GM19397 (cell line): Measurements from ENCODE around the gene ACADS.
A peak's percentile ranks its signal among the peaks of the same experiment; 100 is the strongest.

ENCODE experiments used
- ATAC-seq: cut with Tn5 transposase; IDR thresholded peaks from one replicate; pipeline ENCODE4 v1.9.1; 2021; ENCODE audit warnings: mild to moderate bottlenecking, moderate library complexity; ENCODE audit not compliant: unreplicated experiment

ACADS gene, protein sequence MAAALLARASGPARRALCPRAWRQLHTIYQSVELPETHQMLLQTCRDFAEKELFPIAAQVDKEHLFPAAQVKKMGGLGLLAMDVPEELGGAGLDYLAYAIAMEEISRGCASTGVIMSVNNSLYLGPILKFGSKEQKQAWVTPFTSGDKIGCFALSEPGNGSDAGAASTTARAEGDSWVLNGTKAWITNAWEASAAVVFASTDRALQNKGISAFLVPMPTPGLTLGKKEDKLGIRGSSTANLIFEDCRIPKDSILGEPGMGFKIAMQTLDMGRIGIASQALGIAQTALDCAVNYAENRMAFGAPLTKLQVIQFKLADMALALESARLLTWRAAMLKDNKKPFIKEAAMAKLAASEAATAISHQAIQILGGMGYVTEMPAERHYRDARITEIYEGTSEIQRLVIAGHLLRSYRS

DNA sequence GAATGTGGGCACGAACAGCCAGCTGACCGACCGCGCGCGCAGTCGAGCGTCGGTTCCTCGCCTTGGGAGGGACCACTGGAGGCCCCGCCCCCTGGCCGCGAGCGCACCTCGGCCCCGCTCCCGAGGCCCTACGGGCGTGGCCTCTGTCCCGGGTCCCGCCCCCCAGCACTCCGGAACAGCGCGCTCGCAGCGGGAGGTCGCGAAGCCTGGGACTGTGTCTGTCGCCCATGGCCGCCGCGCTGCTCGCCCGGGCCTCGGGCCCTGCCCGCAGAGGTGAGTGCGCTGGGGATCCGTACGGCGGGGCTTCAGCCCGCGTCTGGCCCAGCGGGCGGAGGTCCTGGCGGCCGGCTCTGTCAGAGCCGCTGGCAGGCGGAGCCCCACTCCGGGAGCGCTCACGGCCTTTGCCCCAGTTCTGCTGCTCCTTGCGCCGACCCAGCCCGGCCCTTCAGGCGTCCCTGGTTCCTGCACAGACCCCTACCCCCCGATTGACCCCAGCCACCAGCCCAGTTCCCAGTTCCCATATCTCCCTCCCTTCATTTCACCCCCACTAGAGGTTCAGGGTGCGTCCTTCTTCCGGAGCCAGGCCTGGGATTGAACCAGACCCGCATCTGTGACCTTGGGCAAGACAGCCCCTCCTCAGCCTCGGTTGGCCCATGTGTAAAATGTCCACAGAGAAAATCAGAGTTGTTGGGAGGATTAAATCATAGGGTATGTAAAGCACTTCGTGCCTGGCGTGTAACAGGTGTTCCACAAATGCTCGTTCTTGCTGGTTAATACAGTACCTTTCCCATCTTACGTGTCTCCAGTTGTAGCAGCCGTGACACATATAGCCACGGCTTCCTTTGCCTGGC, at the start of gene ACADS:
TSS of gene ACADS (plus strand) at position 168 of the 851 bp plus-strand sequence. CDS start at position 228, 60 bp downstream.
- ATAC-seq = peak; percentile 95

DNA sequence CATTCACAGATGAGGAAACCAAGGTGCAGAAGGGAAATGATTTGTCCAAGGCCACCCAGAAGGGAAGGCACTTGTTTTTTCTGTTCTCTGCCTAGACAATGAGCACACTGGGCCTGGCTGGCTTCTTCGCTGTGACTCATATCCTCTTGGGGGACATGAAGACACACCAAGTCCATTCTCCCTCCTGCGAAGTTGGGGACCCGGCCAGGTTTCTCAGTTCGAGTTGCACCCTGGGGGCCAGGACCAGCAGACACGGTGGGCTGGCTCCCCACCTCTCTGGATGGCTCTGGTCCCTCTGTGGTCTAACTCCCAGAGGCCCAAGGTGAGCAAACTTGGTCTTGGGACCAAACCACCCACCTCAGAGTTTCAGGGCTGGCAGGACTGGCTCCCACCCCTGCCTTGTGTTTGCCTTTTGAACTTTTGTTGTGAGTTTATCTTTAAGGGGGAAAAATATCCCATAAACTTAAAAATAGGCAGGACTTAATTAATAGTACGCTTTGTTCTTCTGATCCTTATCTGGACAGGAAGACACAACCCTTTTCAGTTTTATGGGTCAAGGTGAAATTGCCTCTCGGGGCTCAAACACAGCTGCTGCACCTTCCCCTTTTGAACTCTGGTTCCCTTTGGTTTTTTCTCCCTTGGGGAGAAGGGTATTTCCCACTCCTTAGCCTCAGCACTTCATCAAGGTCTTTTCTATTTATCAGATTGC, 47.7 kb upstream of the ACADS start:
- peak; percentile 47 for ATAC-seq

DNA sequence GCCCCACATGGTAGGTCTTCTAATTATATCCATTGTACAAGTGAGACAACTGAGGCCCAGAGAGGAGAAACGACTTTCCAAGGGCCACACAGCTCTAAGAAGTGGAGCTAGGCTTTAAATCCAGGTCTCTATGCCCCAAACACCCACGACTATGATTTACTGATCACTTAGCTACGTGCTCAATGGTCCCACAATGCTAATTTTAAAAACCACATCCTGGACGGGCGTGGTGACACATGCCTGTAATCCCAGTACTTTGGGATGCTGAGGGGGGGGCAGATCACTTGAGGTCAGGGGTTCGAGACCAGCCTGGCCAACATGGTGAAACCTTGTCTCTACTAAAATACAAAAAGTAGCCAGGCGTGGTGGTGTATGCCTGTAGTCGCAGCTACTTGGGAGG, 47.1 kb upstream of the ACADS start:
- no peak for ATAC-seq

DNA sequence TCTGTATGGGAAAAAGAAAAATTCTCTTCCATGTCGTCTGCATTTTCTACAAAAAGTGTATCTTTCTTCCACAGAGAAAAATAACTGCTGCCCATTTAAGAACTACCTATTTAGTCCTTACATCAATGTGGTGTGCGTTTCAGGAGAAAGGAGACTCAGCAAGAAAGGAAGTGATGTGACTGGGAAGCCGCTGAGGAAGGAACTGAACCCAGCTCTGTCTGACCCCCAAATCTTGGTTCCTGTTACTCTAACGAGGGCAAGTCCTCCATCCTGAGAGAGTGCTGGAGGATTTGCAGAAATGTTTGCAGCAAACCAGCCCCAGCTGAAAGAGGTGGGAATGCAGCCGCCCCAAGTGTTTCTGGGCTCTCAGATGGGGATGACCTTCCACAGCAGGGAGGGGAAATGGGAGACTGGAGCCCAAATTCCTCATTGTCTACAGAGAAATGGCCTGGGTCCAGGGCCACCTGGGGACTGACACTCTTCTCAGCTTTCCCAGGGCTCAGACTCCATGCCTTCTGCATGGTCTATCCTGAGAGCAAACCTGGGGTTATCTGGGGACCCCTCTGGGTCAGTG, 45.4 kb upstream of the ACADS start:
- no peak for ATAC-seq

DNA sequence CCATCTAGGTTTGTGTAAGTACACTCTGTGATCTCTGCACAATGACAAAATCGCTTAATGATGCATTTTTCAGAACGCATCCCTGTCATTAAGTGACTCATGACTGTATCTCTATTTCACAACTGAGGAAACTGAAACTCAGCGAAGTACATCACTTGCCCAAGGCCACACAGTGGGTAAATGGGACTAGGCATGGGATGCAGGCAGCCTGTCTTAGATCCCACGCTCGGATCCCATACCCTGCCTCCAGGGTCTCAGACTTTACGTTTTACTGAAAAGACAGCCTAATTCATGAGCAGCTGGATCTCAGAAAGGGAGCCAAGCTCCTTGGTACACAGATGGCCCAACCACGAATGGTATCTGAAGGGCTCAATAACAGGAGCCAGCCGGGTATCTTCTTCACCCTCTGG, 41.1 kb upstream of the ACADS start:
- ATAC-seq = no peak

DNA sequence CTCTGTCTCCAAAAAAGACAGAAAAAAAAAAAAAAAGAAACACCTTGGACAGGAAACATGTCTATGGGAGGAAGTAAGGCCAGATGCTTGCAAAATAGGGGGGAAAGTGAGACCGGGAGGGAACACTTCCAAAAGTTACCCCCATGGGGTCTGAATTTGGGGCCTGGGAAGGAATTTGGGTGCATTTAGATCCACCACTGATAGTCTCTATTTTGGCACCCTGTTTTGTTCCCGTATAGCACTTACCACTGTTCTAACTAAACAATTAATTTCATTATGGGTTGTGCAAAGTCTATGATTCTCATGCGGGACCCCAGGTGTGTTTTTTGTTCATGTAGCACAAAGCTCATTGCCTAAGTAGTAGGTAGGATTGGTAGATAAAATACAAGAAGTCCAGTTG, 40.1 kb upstream of the ACADS start:
- ATAC-seq = no peak

DNA sequence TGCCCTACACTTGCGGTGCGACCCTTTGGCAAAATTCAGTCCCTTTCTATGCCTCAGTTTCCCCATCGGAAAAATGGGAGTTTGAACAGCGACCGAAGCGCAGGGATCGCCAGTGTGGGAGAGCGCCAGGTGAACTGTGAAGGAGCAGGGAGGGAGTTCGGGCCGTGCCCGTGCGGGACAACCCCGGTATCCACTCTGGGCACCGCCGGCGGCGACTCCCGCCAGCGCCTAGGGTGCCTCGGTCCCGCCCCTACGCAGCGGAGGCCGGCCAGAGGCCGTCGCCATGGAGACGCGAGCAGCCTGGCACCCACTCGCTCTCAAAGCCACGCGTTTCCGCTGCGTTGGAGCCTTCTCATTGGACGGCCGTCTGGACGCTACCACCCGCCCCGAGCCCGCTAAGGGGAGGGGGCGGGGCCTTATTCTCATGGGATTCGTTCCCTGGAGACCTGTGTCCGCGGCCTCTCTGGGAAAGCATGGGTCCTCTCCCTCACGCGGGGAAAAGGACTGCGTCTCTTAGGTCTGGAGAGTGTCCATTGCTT, 39.4 kb upstream of the ACADS start:
- peak; percentile 75 for ATAC-seq

DNA sequence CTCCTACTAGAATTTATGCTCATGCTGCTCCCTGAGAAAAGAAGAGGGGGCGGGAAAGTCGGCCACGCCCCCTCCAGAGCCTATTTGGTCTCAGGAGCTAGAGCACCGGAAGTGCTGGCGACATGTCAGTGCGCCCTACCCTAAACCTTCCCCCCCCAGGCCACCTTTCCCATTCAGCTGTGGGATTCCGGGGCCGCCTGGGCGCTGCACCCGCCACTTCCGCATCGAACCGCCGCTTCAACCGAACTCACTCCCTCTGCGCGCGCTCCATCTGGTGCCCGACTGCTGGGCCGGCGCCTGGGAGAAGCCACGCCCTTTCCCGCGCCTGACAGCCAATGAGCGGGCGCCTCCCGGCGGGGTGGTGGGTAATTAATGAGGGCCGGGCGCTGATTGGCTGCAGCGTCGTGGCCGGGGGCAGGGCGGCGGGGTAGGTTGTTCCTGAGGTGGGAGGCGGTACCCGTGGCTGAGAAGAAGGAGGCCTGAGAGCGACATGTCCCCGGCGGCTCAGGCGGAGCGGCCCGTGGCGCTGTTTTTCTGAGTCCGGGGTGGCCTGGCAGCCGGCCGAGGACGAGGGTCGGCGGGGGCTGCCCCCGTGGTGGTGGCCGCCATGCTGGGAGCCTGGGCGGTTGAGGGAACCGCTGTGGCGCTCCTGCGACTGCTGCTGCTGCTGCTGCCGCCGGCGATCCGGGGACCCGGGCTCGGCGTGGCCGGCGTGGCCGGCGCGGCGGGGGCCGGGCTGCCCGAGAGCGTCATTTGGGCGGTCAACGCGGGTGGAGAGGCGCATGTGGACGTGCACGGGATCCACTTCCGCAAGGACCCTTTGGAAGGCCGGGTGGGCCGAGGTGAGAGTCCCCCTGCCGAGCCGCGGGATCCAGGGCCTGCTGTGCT, 38.7 kb upstream of the ACADS start, which contains the start of gene MLEC:
TSS of gene MLEC (plus strand) at position 460 of the 888 bp plus-strand sequence. CDS start at position 608, 148 bp downstream.
- peak; percentile 66 for ATAC-seq

DNA sequence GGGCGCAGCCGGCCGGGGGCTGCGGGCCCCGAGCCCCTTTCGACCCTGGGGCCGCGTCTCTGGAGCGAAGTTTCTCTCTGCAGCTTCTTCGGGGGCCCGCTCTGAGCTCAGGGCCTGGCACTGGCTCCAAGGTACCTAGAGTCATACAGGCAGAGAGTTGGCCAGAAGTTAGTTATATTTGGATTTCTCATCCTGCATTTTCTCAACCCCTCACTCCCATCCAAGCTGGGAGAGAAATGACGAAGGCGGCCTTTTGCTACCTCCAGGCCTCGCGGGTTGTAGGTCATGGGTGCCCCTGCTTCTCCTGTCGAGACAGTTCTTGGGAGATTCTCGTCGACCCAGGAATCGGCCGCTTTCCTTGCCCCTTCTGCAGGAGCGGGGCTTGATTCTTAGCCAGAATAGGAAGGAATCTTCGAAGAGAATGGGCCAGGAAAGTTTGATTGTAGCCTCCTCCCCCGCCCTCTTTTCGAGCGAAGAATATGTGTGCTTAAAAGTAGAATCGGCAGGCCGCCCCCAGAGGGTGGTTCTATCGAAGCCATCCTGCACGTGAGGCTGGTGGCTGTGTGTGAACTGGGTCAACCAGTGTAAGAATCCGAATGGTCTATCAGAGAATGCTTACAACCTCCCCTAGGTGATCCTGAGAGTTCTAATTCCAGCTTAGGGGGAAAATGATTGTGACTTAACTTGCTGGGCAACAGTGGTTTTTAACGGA, 37.9 kb upstream of the ACADS start:
- no peak for ATAC-seq

DNA sequence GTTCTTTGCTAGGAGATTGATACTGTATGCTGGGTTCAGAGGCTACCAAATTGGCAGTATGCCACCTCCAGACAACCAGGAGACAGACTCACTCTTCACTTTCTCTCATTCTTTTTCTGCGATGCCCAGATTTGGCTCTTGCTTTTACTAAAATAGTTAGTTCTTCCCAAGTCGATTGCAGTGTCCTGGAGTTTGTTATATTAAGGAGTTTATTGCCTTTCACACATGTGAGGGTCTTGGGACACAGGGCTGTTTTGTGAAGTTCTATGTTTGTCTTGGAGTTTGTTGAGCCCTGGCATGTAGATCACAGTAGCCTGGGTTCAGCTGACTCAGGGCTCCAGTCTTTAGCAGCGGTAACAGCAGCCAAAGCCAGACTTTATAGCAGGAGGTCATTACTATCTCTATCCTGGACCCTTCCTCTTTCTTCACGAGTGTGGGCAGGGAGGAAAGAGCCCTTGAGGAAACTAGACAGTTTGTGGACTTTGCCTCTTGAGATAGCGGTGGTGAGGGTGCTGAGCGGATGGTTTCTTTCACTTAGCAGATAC, 37.0 kb upstream of the ACADS start:
- ATAC-seq = no peak

DNA sequence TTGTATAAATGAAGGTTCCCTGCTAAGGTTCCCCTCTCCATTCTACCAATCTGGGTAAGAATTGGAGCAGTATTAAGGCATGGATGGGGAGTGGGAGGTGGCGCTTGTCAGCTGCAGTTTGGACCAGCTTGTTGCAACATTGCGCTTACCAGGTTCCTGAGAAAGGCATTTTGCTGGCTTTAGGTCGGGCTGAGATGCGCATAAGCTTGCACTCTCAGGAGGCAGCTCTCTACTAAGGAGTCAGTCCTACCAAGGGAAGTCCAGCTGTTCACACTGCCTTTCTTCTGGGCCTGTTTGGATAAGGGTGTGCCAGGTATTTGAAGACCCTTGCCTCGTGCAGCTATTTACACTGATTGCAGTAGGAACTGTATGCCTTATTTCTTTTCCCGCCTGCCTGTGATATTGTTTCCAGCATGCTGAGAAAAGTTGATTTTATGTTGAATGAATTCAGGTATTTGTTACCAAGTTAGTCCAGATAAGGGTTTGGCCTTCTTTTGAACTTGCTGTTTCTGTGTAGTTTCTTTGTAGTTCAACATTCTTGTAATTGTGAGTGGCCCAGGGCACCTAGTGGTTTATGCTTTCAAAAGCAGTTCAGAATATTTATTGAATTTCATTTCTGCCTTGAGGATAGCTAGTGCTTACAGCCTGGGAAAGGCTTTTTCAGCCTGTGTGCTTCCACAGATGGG, 36.1 kb upstream of the ACADS start:
- ATAC-seq = no peak

DNA sequence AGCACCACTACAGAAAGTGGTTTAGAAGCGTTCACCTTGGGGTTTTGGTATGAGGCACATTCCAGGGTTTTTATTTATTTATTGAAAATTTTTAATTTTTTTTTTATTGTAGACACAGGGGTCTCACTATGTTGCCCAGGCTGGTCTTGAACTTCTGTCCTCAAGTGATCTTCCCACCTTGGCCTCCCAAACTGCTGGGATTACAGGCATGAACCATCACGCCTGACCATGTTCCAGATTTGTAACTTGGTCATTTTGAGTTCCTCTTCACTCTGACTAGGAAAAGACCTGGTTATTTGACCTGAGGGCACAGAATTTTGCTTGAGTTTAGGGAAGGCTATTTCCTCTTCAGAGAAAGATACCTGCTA, 35.6 kb upstream of the ACADS start:
- no peak for ATAC-seq

DNA sequence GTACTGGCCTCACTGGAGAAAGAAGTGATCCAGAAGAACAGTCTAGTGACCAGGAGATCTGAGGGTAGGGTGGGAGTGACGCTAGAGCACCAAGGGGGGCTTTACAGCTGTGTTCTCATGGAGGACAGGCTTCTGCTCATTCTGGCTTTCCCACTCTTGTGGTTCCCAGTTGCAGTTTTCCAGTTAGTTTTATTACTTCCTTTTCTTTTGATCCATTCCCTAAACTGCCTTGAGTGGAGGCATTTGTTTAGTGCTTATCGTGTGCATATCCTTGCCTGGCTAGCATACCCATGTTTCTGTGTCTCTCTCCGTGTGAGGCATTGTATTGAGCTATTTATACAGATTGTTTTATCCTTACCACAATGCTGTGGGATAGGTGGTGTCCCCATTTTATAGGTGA, 34.6 kb upstream of the ACADS start:
- ATAC-seq = no peak

DNA sequence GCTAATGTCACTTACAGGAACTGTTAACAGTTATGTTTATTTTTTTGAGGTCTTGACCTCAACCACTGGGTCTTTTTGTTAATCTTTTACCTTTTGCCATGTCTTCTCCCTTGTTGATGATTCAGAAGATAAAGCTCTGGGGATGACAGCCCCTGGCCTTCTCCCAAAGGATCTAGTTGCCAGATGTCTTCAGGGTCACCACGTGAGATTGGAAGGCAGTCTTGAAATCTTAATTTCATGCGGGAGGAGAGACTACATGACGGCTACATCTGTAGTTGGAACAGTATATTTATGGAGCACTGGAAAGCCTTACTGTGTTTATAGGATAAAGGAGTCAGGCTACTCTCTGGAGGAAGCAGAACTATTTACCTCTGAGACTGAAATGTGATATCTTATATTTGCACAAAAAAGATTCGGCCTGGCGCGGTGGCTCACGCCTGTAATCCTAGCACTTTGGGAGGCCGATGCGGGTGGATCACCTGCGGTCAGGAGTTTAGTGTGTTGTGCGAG, 33.0 kb upstream of the ACADS start:
- no peak for ATAC-seq

DNA sequence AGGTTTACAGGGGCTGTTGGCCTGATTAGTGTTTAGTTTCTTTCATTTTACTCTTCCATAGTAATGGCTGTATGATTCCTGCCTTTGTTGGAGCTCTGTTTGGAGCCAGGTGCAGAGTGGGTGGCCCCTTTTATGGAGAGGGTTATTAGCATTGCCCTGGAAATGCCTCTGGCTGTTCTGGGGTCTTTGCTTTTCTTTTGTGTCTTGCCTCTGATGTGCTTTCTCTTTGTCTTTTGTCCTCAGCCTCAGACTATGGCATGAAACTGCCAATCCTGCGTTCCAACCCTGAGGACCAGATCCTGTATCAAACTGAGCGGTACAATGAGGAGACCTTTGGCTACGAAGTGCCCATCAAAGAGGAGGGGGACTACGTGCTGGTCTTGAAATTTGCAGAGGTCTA, 31.8 kb upstream of the ACADS start:
- no peak for ATAC-seq

DNA sequence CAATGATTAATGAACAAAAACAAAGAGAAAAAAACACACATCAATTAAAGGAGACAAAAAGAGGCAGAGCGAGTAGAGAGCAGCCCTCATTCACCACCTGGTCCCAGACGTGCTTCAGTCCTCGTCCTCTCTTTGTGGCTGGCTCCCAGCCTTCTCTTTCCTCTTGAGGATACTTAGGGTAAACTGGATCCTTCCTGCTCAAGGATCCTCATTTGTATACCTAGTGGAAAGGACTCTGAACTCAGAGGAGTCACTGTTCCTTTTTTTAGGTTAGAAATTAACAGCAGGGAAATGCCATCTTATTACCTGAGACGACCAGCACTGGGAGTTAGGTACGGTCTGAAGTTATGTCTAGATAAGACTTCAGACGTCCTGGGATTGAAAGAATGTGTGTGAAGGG, 29.0 kb upstream of the ACADS start:
- ATAC-seq = no peak

DNA sequence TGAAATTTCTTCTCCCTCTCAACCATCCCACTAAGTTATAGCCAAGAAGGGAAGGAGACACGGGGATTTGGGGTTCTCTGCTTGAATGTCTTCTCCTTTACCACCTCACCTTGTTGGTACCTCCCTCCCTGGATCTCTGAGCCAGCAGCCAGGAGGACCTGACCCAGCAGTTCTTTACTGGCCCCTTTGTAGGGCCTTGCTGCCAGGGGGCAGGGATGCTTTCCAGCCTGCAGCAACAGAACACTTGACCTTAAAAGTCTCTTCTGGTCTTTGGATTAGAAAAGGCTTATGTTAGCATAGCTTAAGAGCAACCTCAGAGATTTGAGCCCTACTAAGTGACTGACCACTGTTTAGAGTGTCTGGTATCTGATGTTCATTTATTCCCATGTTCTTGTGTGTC, 28.3 kb upstream of the ACADS start:
- no peak for ATAC-seq

DNA sequence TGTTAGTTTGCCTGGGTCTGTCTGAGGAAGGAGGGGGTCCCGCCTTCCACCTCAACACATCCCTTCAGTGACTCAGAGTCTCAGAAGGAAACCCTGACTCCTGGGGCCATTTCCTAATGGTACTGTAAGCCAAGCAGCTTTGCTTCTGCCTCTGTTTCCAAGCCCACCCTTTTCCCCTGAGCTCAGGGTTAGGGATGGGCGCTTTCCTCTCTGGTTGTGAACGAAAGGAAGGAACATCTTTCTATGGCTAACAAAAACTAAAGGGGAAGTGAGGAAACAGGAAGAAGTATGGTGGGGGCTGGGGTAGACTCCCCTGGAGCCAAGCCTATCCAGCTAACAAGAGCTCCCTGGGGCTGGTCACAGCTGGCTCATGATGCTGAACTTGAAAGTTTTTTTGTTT, 27.0 kb upstream of the ACADS start:
- ATAC-seq = no peak
